Measurements from ENCODE around the gene QRSL1.

GRCh38 chr6:106639812-106640211, 10.4 kb downstream of the QRSL1 start:
- TF ChIP-seq POLR2A (IDR thresholded peaks at IDR 0.05) (no peak), CTCF (IDR thresholded peaks at IDR 0.05) (no peak), EP300 (IDR thresholded peaks at IDR 0.05) (no peak), POLR2AphosphoS5 (IDR thresholded peaks at IDR 0.05) (no peak)

Data from suprapubic skin (tissue), 4 donors.